ENCODE measurements around the gene ZMYM4.

ZMYM4 gene

GRCh38 chr1:35274197-35274596 lies 5.7 kb downstream of the ZMYM4 start:
- no peak overlapping the region for H3K4me3 ChIP-seq (ENCODE audit: low read depth, low read length)

GRCh38 chr1:35278886-35279554 lies 10.5 kb downstream of the ZMYM4 start:
- no peak overlapping the region for H3K4me3 ChIP-seq (ENCODE audit: low read depth, low read length)

DNA sequence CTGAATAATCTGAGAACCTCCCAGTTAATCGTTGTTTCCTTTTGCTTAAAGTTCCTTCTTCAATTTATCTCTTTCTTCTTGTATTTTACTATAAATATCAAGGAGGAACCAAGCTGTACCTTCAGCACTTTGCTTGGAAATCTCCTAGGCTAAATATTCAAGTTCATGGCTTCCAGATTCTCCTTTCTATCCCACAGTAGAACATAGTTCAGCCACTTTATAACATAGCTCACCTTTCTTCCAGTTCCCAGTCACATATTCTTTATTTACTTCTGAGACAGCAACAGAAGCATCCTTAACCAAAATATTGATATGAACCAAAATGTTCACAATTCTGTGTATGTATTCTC lies 11.0 kb downstream of the ZMYM4 start:
- H3K4me3 ChIP-seq (ENCODE audit: low read depth, low read length): no peak overlapping the region

DNA sequence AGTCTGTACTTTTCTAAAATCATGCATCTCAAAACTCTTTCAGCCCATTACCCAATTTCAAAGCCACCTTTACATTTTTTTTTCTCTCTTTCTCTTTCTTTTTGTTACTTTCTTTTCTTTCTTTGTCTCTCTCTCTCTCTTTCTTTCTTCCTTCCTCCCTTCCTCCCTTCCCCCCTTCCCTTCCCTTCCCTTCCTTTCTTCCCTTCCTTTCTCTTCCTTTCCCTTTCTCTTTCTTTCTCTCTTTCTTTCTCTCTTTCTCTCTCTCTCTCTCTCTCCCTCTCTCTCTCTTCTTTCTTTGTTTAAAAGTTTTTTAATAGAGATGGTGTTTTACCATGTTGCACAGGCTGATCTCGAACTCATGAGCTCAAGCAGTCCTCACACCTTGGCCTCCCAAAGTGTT lies 11.5 kb downstream of the ZMYM4 start:
- no peak overlapping the region for H3K4me3 ChIP-seq (ENCODE audit: low read depth, low read length)

DNA sequence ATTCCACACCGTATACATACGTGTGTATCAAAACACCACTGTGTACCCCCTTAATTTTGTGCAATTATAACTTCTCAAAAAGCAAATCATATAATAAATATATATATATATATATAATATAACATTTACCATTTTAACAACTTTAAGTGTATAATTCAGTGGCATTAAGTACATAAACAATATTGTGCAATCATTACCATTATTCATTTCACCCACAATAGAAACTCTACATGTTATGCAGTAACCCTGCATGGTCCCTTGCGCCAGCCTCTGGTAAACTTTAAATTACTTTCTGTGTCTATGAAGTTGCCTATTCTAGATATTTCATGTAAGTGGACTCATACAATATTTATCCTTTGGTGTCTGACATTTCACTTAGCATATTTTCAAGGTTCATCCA lies 13.1 kb downstream of the ZMYM4 start:
- no peak overlapping the region for H3K4me3 ChIP-seq (ENCODE audit: low read depth, low read length)

GRCh38 chr1:35282172-35282571 lies 13.7 kb downstream of the ZMYM4 start:
- no peak overlapping the region for H3K4me3 ChIP-seq (ENCODE audit: low read depth, low read length)

DNA sequence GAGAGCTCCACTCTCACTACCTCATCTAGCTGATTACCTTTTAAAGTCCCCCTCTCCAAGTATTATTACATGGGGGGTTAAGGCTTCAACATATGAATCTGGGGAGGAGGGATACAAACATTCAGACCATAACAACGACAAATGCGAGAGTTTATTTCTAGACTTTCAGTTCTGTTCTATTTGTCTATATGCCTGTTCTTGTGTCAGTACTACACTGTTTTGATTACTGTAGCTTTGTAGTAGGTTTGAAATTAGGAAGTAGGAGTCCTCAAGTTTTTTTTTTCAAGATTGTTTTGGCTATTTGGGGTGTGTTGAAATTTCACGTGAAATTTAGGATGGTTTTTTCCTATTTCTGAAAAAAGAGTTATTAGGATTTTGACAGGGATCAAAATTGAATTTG lies 16.3 kb downstream of the ZMYM4 start:
- no peak overlapping the region for H3K4me3 ChIP-seq (ENCODE audit: low read depth, low read length)

- H3K4me3 ChIP-seq (ENCODE audit: low read depth, low read length): no peak overlapping the region
These were observed 17.5 kb downstream of the ZMYM4 start for GRCh38 chr1:35285771-35286606.

DNA sequence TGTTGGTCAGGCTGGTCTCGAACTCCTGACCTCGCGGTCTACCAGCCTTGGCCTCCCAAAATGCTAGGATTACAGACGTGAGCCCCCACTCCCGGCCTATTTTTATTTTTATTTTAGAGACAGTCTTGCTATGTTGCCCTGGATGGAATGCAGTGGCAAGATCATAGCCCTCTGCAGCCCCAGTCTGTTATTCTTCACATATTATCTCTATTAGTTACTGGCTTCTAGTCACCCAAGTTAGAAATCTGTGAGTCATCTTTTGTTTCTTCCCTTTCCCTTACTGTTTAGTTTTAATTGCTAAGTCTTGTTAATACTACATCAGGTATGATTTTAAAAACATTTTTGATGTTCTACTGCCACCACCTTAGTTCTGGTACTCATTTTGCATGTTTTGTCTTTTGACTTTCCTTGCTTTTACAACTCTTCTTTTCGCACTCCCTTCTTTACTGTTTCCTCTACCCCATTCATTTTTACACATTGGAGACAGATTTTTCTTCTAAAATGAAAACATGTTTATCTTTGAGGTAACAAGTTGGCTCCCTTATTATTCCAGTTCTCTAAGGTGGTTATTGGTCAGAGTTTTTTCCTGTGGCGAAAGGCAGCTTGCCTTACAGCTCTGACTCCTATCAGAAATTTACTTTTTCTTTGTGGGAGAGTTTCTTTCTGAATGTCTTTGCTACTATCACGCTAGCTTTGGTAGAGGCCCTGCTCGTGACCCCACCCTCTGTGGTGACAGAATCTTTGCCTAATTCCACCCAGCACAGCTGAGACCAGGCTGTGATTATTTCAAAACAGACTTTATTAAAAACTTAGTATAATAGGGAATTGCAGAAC lies 19.5 kb downstream of the ZMYM4 start:
- H3K4me3 ChIP-seq (ENCODE audit: low read depth, low read length): no peak overlapping the region

DNA sequence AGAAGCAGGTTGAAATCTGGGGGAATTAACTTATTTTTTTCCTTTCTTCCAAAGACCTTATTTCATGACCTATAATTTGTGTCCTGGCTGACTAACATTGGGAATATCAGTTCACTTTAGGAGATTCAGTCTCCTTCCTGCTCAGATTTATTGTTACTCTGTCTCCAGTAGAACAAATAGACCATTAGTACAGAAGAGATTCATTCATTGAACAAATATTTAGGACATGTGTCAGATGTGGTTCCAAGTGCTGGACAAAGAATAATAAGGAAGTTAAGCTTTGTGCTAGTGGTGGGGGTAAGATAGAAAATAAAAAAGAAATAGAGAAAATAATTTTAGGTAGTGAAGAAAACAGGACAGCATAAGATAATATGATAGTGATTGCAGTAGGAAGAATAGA lies 20.3 kb downstream of the ZMYM4 start:
- H3K4me3 ChIP-seq (ENCODE audit: low read depth, low read length): no peak overlapping the region

GRCh38 chr1:35290452-35290851 lies 21.9 kb downstream of the ZMYM4 start:
- no peak overlapping the region for H3K4me3 ChIP-seq (ENCODE audit: low read depth, low read length)

DNA sequence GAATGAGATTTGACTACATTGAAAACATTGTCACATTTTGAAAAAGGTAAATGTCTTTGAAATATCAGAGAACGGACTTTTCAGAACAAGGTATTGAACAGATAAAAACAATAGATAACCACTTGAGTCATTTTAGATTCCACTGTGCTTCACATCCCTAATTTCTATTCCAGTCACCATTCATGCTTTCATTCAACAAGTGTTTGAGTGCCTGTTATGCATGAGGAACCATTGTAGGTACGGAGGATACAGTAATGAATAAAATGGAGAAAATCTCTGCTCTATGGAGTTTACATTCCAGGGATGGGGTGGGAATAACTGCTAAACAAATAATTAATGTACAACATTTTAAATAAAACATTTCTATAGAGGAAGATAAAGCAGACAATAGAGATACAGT lies 26.3 kb downstream of the ZMYM4 start:
- no peak overlapping the region for H3K4me3 ChIP-seq (ENCODE audit: low read depth, low read length)

DNA sequence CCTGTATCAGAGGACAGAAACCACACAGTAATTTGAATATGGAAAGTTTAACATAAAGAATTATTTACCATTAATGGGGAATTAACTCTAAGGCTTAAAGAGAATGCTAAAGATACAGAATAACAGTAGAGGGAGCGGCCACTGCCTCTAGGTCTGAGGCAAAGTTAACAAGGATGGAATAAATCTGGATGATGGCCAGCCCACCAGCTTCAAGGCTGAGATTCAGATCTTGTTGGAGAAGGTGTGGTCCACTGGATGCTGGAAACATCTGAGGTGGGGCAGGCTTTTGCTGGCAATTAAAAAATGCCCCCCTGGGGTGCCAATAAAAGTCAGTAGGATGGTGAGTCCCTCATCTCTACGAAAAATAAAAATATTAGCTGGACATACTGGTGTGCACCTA lies 29.4 kb downstream of the ZMYM4 start:
- no peak overlapping the region for H3K4me3 ChIP-seq (ENCODE audit: low read depth, low read length)

DNA sequence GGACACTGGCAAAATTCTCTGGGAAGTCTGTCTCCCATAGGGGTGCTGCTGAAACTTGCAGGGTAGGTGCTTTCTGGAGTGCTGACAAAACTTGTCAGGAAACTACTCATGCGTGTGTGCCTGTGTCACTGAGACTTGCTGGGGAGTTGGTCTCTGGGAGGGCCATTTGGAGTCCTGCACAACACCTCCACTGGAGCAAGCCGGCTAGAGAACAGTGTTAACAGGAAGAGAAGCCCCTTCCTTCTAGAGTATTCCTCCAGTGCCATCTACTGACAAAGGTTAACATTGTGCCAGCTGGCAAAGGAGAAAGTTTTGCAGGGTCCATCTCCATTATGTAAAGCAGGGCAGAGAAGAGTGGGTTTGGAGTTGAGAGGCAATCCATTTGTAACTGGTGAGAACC lies 30.0 kb downstream of the ZMYM4 start:
- no peak overlapping the region for H3K4me3 ChIP-seq (ENCODE audit: low read depth, low read length)

GRCh38 chr1:35300376-35300775 lies 31.9 kb downstream of the ZMYM4 start:
- H3K4me3 ChIP-seq (ENCODE audit: low read depth, low read length): no peak overlapping the region

DNA sequence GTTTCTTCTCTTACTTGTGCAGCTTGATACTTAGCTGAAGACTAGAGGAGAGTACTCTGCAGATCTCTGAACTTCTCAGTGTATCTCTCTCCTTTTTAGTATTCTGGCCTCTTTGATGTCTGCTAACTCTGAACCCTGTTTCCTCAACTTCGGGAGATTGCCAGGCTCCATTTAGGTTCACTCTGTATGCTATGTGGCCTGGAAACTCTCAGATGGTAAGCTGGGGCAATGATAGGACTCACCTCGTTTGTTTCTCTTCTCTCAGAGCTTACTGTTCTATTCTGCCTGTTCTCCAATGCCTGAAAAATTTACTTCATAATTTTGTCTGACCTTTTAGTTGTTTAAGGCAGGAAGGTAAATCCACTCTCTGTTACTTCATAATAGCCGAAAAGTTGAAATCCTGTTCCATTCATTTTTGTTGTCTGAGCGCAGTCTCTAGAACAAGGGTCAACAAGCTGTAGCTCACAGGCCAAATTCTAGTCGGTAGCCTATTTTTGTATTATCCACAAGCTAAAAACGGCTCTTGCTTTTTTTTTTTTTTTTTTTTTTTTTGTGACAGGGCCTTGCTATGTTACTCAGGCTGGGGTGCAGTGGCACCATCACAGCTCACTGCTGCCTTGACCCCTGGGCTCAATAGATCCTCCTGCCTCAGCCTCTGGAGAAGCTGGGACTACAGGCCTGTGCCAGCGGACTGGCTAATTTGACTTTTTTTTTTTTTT lies 33.3 kb downstream of the ZMYM4 start:
- H3K4me3 ChIP-seq (ENCODE audit: low read depth, low read length): no peak overlapping the region

GRCh38 chr1:35305383-35305782 lies 36.9 kb downstream of the ZMYM4 start:
- H3K4me3 ChIP-seq (ENCODE audit: low read depth, low read length): no peak overlapping the region

- no peak overlapping the region for H3K4me3 ChIP-seq (ENCODE audit: low read depth, low read length)
These were observed 47.1 kb downstream of the ZMYM4 start for GRCh38 chr1:35315649-35316048.

DNA sequence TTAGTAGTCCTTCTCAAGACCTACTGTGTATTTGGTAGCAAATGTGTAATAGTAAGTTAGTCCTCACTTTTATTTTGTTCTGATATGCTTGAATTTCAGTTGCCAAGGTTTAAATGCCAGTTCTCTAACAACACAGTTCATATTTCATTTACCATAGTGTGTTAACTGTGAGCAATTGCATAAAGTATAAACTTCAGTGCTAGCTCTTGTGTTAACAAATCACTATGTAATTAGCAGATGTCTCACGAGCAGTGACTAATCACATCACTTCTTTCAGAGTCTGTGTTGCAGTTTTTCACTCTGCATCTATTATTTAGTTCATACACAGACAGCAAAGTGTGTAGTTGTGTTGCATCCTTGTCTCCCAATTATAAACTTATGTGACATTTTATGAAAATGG lies 47.8 kb downstream of the ZMYM4 start:
- no peak overlapping the region for H3K4me3 ChIP-seq (ENCODE audit: low read depth, low read length)

DNA sequence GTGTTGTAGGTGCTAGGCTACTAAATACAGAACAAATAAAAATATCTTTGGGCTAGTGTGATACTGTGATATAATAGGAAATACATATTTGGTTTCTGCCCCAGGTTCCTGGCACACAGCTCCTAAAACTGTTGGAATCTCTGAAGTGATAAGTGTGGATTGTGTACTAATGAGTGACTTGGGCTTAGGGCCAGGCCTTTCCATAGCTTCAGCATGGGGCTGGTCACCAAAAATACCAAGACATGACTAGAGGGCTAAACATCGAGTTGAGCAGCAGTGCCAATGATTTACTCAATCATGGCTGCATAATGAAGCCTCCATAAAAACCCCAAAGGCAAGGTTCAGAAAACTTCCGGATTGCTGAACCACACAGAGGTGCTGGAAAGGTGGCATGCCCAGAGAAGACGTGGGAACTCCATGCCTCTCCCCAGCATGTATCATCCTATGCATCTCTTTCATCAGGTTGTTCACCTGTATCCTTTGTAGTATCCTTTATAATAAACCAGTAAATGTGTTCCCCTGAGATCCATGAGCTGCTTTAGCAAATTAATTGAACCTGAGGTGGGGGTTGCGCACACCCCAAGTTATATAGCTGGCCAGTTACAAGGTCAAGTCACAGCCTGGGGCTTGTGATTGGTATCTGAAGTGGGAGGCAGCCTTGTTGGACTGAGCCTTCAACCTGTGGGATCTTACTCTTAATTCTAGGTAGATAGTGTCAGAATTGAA lies 51.6 kb downstream of the ZMYM4 start:
- no peak overlapping the region for H3K4me3 ChIP-seq (ENCODE audit: low read depth, low read length)

DNA sequence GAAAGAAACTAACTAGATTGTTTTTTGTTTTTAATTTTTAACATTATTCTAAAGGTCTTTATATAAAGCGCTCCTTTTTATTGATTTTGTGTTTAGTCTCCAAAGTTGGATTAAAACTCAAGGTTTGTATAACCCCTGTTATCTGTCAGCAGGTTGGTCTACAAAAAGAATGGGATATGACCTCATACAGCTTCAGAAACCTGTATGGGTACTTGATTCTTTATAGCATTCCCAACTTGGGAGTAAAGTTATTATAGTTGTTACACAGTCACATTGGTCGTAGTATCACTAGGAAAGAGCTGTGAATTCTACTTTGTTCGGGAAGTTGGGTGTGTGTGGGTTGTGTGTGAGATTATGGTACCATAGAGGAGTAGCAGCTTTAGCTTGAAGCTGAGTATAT lies 52.4 kb downstream of the ZMYM4 start:
- H3K4me3 ChIP-seq (ENCODE audit: low read depth, low read length): no peak overlapping the region

All from iPS-11a (cell line).